CD4-positive, alpha-beta memory T cell (primary cell): ENCODE results near the gene FMN2. TPM values are rescaled to one million over a fixed set of nuclear protein-coding genes. Genes with fewer than 3 reads are reported as not detected.

Source experiments
- CTCF ChIA-PET: fragments of 350-600 bp; sonication (Branson Sonifier 250); formaldehyde crosslinking; loops from one replicate; lab custom pipeline; 2021; ENCODE audit warnings: inconsistent platforms; ENCODE audit not compliant: partially characterized antibody; lab: Charles Lee
- POLR2A ChIA-PET: fragments of 350-600 bp; sonication (Branson Sonifier 250); formaldehyde crosslinking; loops from one replicate; lab custom pipeline; 2021; ENCODE audit not compliant: partially characterized antibody; lab: Charles Lee
- DNase-seq, 5 donors: peaks; one replicate each; pipeline versions ENCODE4 v3.0.0 to v3.0.0-alpha.2; 2020 to 2022; ENCODE audit warnings: mixed read lengths in 1 of 5
- H3K27ac ChIP-seq: one replicate; pipeline ENCODE4 v1.7.0; 2013; ENCODE audit warnings: low read depth, low read length
- H3K27me3 ChIP-seq: 2 replicates; pipeline ENCODE4 v1.7.0; 2013; ENCODE audit warnings: mild to moderate bottlenecking, low read length, moderate library complexity; ENCODE audit not compliant: insufficient read depth
- H3K36me3 ChIP-seq: 2 replicates; pipeline ENCODE4 v1.7.0; 2013; ENCODE audit warnings: mild to moderate bottlenecking, low read length, moderate library complexity; ENCODE audit not compliant: insufficient read depth
- H3K4me1 ChIP-seq: 2 replicates; pipeline ENCODE4 v1.7.0; 2013; ENCODE audit warnings: mild to moderate bottlenecking, low read length, moderate library complexity; ENCODE audit not compliant: insufficient read depth
- H3K4me3 ChIP-seq, 2 donors: one replicate each; pipeline ENCODE4 v1.7.0; 2013; ENCODE audit warnings: low read length in 2 of 2, mild to moderate bottlenecking in 1 of 2
- H3K9me3 ChIP-seq, 2 donors: one replicate each; pipeline ENCODE4 v1.7.0; 2013; ENCODE audit warnings: low read length in 2 of 2, control low read depth in 1 of 2; ENCODE audit not compliant: control insufficient read depth in 1 of 2
- H3K27ac Mint-ChIP-seq, 7 donors: one replicate each; pipeline ENCODE4 v1.8.0; 2020 to 2021; ENCODE audit warnings: mixed read lengths in 7 of 7, mild to moderate bottlenecking in 6 of 7, inconsistent platforms in 3 of 7, moderate library complexity in 3 of 7
- H3K27me3 Mint-ChIP-seq, 2 donors: one replicate each; pipeline ENCODE4 v1.8.0; 2020 to 2021; ENCODE audit warnings: mixed read lengths in 2 of 2
- H3K36me3 Mint-ChIP-seq, 2 donors: one replicate each; pipeline ENCODE4 v1.8.0; 2020 to 2021; ENCODE audit warnings: mixed read lengths in 2 of 2, inconsistent platforms in 1 of 2, mild to moderate bottlenecking in 1 of 2
- H3K4me1 Mint-ChIP-seq, 4 donors: one replicate each; pipeline ENCODE4 v1.8.0; 2020 to 2021; ENCODE audit warnings: mixed read lengths in 4 of 4, mild to moderate bottlenecking in 1 of 4
- H3K4me3 Mint-ChIP-seq, 8 donors: one replicate each; pipeline ENCODE4 v1.8.0; 2020 to 2021; ENCODE audit warnings: mixed read lengths in 8 of 8, mild to moderate bottlenecking in 7 of 8, moderate library complexity in 6 of 8, inconsistent platforms in 3 of 8
- H3K9me3 Mint-ChIP-seq, 8 donors: one replicate each; pipeline ENCODE4 v1.8.0; 2020 to 2021; ENCODE audit warnings: mixed read lengths in 8 of 8, mild to moderate bottlenecking in 5 of 8, inconsistent platforms in 3 of 8, moderate library complexity in 1 of 8
- intact Hi-C: fragments of 100-400 bp; cut with micrococcal nuclease; formaldehyde crosslinking; loops from one replicate; pipeline ENCODE4 v1.15.1; 2023
- polyA plus RNA-seq, 2 donors: library from polyadenylated mRNA; unstranded; fragments of 300-500 nt; fragmentation: Illumina TruSeq; gene quantifications; one replicate each; pipeline ENCODE4 v1.2.3, GENCODE V29; 2021
- total RNA-seq, 2 experiments: library from RNA; stranded (reverse); gene quantifications; one replicate each; pipeline ENCODE4 v1.2.3, GENCODE V29; 2021

The FMN2 gene
- total and polyA plus RNA-seq, 4 experiments from 2014 or later = not detected

DNA sequence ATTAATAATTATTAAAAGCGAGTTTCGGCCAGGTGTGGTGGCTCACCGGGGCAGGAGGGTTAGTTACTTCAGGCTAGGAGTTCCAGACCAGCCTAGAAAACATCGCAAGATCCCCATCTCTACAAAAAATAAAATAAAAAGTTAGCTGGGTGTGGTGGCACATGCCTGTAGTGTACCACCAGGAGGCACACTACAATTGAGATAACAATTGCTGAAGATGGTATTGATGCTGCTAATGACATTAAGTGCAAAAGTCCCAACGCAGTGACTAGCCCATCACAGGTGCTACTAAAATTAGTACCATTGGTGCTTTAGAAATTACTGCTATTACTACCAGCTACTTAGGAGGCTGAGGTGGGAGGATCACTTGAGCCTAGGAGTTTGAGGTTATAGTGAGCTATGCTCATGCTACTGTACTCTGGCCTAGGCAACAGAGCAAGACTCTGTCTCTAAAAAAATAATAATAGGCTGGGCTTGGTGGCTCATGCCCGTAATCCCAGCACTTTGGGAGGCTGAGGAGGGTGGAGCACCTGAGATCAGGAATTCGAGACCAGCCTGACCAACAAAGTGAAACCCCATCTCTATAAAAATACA is 363.6 kb downstream of the FMN2 start:
- Histone ChIP-seq H3K4me1 (no peaks in the 10 kb centered on the region), H3K27ac (no peak overlapping the region), H3K4me3 (no peak overlapping the region), H3K9me3 (no peaks in the 10 kb centered on the region), H3K27me3 (no peaks in the 10 kb centered on the region), H3K36me3 (no peaks in the 10 kb centered on the region)
- intact Hi-C loops = loop anchor here (1.0 kb wide), 1 partner anchor 153 kb away; no protein-coding TSS in a partner anchor
- Mint-ChIP-seq H3K4me3 (no peak overlapping the region), H3K36me3 (no peaks in the 10 kb centered on the region), H3K27me3 (no peaks in the 10 kb centered on the region), H3K27ac (no peak overlapping the region), H3K9me3 (peaks cover 0 to 2% (median 0%) of the 10 kb centered on the region in 8 donors), H3K4me1 (no peaks in the 10 kb centered on the region)
- ChIA-PET CTCF (interaction anchor here (0.7 to 5.3 kb wide), 7 partner anchors 10 to 236 kb away, joined by 3 to 35 read pairs (median 6); partner anchors contain the start of gene GREM2), POLR2A (interaction anchor here (1.6 kb wide), 1 partner anchor 153 kb away, joined by 5 read pairs; no protein-coding TSS in a partner anchor)
- peak in 4 of 5 donors; percentile 30 to 53 (median 36) for DNase-seq

DNA sequence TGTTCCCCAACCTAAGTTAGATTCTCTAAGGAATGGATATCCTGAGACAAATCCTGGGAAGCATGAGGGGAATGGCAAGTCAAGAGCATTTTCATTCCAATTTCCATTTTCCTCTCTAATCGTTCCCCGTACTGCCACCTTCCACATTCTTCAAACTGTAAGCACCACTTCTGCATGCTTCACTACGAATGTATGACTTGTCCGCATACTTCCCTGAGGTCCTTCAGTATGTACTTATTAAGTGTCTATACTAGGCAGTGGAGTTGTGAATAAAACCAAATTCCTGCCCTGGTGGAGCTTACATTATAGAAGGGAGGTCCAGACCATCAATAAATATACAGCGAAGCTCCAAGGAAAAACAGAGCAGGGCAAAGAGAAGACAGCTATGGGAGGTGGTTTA is 365.5 kb downstream of the FMN2 start:
- Mint-ChIP-seq H3K4me1 (no peaks in the 10 kb centered on the region), H3K36me3 (no peaks in the 10 kb centered on the region), H3K27ac (no peak overlapping the region), H3K27me3 (no peaks in the 10 kb centered on the region), H3K9me3 (peaks cover 0 to 2% (median 0%) of the 10 kb centered on the region in 8 donors), H3K4me3 (no peak overlapping the region)
- CTCF ChIA-PET = interaction anchor here (0.7 to 5.3 kb wide), 5 partner anchors 25 to 235 kb away, joined by 3 to 35 read pairs (median 12); partner anchors contain the start of gene GREM2
- DNase-seq = no peak
- POLR2A ChIA-PET = no interaction called here
- H3K36me3 ChIP-seq = no peaks in the 10 kb centered on the region
- H3K4me3 ChIP-seq = no peak overlapping the region
- no peaks in the 10 kb centered on the region for H3K9me3 ChIP-seq
- intact Hi-C loops = no loop called here
- H3K27ac ChIP-seq = no peak overlapping the region
- no peaks in the 10 kb centered on the region for H3K27me3 ChIP-seq
- H3K4me1 ChIP-seq = no peaks in the 10 kb centered on the region

DNA sequence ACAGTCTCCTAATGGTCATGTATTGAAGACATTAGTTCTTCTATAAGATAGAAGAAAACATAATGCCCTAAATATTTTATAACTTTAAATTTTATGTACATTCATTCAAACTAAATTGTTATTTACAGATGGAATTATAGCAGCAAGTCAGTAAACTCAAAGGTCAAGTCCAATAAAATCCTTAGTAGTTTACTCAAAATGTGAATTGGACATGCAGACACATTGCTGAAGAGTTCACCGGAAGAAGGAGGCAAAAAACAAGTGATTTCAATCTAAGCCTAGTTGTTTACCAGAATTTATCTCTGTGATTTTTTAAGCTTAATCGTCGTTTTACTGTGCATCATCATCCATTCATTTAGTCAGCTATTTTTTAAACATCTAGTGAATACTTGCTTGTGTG is 370.6 kb downstream of the FMN2 start:
- Mint-ChIP-seq H3K27me3 (no peaks in the 10 kb centered on the region), H3K27ac (no peak overlapping the region), H3K36me3 (no peaks in the 10 kb centered on the region), H3K4me1 (peaks cover 7 to 15% (median 12%) of the 10 kb centered on the region in 4 donors), H3K4me3 (no peak overlapping the region), H3K9me3 (peaks cover 0 to 2% (median 0%) of the 10 kb centered on the region in 8 donors)
- H3K27me3 ChIP-seq = no peaks in the 10 kb centered on the region
- H3K4me3 ChIP-seq = no peak overlapping the region
- H3K4me1 ChIP-seq = no peaks in the 10 kb centered on the region
- POLR2A ChIA-PET = no interaction called here
- H3K9me3 ChIP-seq = no peaks in the 10 kb centered on the region
- no peak for DNase-seq
- no peaks in the 10 kb centered on the region for H3K36me3 ChIP-seq
- H3K27ac ChIP-seq = no peak overlapping the region
- intact Hi-C loops = no loop called here
- CTCF ChIA-PET = no interaction called here

DNA sequence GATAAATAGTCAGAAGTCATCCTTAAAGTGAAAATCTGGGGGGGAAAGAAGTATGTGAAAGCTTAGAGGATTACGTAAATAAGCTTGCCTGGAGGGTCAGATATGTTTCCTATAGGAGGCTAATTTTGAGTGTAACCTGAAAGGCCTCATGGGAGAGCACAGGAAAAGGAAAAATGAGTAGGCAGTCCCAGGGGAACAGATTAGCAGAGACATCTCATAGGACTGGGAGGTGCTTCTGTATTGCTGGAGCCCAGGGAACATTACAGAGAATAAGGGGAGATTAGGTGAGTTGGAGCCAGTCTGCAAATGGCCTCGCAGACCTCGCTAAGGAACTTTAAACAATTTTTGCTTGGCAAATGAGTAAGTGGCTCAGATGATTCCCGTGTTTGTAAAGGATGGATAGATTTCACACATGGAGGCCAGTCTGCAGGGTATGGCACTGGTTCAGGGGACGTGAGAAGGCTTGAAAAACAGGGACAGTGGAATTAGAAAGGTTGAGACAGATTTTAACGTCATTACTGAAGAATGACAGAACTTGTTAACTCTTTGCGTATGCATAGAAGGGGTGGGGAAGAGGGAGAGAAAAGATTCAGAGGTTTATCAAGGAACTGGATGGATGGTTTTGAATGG is 371.2 kb downstream of the FMN2 start:
- Histone ChIP-seq H3K4me1 (no peaks in the 10 kb centered on the region), H3K4me3 (no peak overlapping the region), H3K27me3 (no peaks in the 10 kb centered on the region), H3K27ac (no peak overlapping the region), H3K36me3 (no peaks in the 10 kb centered on the region), H3K9me3 (no peaks in the 10 kb centered on the region)
- Mint-ChIP-seq H3K27ac (no peak overlapping the region), H3K27me3 (peaks cover 0 to 1% of the 10 kb centered on the region in 2 donors), H3K36me3 (no peaks in the 10 kb centered on the region), H3K9me3 (peaks cover 0 to 2% (median 0%) of the 10 kb centered on the region in 8 donors), H3K4me1 (peaks cover 7 to 15% (median 12%) of the 10 kb centered on the region in 4 donors), H3K4me3 (no peak overlapping the region)
- ChIA-PET CTCF (interaction anchor here (1.3 kb wide), 1 partner anchor 146 kb away, joined by 3 read pairs; no protein-coding TSS in a partner anchor), POLR2A (no interaction called here)
- DNase-seq = no peak
- intact Hi-C loops = no loop called here

DNA sequence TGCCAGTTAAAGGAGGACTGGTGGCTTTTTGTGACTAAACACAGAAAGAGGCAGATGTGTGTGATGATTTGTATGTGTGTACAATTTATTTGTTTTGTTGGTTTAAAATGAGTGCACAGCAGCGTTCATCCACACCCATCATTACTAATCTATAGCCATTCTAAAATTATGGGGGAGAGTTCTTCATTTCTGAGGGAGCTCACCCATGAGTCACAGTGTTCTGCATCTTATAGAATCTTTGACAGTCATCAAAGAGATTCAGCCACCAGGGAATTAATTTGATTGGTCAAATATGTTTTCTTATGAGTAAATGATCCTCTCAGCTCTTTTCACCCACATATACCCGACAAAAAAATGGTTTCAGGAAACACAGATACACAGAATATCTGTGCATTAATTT is 372.4 kb downstream of the FMN2 start:
- ChIA-PET POLR2A (no interaction called here), CTCF (interaction anchor here (1.3 kb wide), 1 partner anchor 145 kb away, joined by 3 read pairs; no protein-coding TSS in a partner anchor)
- H3K36me3 ChIP-seq = no peaks in the 10 kb centered on the region
- H3K4me1 Mint-ChIP-seq = peaks cover 7 to 15% (median 12%) of the 10 kb centered on the region in 4 donors
- no peak overlapping the region for H3K27ac ChIP-seq
- H3K9me3 Mint-ChIP-seq = peaks cover 0 to 2% (median 0%) of the 10 kb centered on the region in 8 donors
- DNase-seq = no peak
- no peak overlapping the region for H3K4me3 Mint-ChIP-seq
- H3K27ac Mint-ChIP-seq = no peak overlapping the region
- H3K4me3 ChIP-seq = no peak overlapping the region
- H3K27me3 Mint-ChIP-seq = peaks cover 0 to 1% of the 10 kb centered on the region in 2 donors
- intact Hi-C loops = no loop called here
- no peaks in the 10 kb centered on the region for H3K9me3 ChIP-seq
- no peaks in the 10 kb centered on the region for H3K4me1 ChIP-seq
- no peaks in the 10 kb centered on the region for H3K36me3 Mint-ChIP-seq
- no peaks in the 10 kb centered on the region for H3K27me3 ChIP-seq

DNA sequence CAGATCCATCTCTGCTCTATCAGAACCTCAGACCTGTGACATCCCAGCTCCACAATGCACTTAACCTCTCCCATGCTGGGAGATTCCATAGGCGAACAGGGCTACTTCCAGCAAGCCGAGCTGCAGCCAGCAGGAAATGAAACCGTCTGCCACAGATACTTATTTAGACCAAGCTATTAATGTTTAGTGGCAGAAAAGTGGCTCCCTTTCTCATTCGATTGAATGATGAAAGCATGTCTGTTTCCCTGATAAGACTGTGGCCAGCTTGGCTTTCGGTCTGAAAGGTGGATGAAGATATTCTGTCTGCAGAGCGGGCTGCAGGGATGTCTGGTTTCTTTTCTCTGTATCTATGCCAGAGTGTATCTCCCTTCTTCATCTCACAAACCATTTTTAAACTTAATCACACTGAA is 373.9 kb downstream of the FMN2 start:
- H3K27me3 Mint-ChIP-seq = peaks cover 0 to 1% of the 10 kb centered on the region in 2 donors
- DNase-seq = no peak
- H3K36me3 Mint-ChIP-seq = no peaks in the 10 kb centered on the region
- Histone ChIP-seq H3K9me3 (no peaks in the 10 kb centered on the region), H3K4me3 (no peak overlapping the region), H3K27ac (no peak overlapping the region), H3K27me3 (no peaks in the 10 kb centered on the region), H3K4me1 (no peaks in the 10 kb centered on the region), H3K36me3 (no peaks in the 10 kb centered on the region)
- ChIA-PET POLR2A (no interaction called here), CTCF (interaction anchor here (1.9 kb wide), 1 partner anchor 10 kb away, joined by 6 read pairs; no protein-coding TSS in a partner anchor)
- peak overlapping the region in 4 of 8 donors; percentile 44 to 74 (median 64) for H3K4me3 Mint-ChIP-seq
- intact Hi-C loops = no loop called here
- peak overlapping the region in 1 of 7 donors; percentile 82 for H3K27ac Mint-ChIP-seq
- peaks cover 7 to 15% (median 12%) of the 10 kb centered on the region in 4 donors for H3K4me1 Mint-ChIP-seq
- H3K9me3 Mint-ChIP-seq = peaks cover 0 to 2% (median 0%) of the 10 kb centered on the region in 8 donors

DNA sequence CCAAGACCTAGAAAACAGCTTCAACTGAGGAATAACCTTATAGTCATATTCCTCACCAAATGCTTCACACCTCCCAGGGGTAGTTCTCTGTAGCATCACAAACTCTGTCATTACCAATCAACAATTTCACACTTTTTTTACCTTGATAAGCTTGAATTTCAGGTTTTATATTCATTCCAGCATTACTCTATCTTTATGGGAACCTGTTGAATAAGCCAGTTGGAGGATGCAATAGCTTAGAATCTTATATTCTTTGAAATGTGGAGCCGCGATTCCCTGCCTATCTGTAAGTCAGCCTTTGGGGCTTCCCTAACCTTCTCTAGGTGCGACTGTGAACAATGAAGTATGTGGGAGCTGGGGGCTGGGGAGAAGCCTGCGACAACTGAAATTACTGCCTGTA is 374.8 kb downstream of the FMN2 start:
- Histone ChIP-seq H3K27ac (no peak overlapping the region), H3K4me1 (no peaks in the 10 kb centered on the region), H3K4me3 (no peak overlapping the region), H3K27me3 (no peaks in the 10 kb centered on the region), H3K36me3 (no peaks in the 10 kb centered on the region), H3K9me3 (no peaks in the 10 kb centered on the region)
- intact Hi-C loops = no loop called here
- DNase-seq = no peak
- no peaks in the 10 kb centered on the region for H3K9me3 Mint-ChIP-seq
- ChIA-PET POLR2A (no interaction called here), CTCF (interaction anchor here (1.9 kb wide), 1 partner anchor 11 kb away, joined by 6 read pairs; no protein-coding TSS in a partner anchor)
- no peak overlapping the region for H3K27ac Mint-ChIP-seq
- peaks cover 7 to 15% (median 12%) of the 10 kb centered on the region in 4 donors for H3K4me1 Mint-ChIP-seq
- peaks cover 0 to 1% of the 10 kb centered on the region in 2 donors for H3K27me3 Mint-ChIP-seq
- no peaks in the 10 kb centered on the region for H3K36me3 Mint-ChIP-seq
- H3K4me3 Mint-ChIP-seq = no peak overlapping the region
